ENCODE measurements around the gene TXN2. TPM values are rescaled to one million over a fixed set of nuclear protein-coding genes. Genes with fewer than 3 reads are reported as not detected.

Gene TXN2
- total RNA-seq, 4 donors from 2014 or later, result 45.6 to 56.7 (median 52.2) TPM

DNA sequence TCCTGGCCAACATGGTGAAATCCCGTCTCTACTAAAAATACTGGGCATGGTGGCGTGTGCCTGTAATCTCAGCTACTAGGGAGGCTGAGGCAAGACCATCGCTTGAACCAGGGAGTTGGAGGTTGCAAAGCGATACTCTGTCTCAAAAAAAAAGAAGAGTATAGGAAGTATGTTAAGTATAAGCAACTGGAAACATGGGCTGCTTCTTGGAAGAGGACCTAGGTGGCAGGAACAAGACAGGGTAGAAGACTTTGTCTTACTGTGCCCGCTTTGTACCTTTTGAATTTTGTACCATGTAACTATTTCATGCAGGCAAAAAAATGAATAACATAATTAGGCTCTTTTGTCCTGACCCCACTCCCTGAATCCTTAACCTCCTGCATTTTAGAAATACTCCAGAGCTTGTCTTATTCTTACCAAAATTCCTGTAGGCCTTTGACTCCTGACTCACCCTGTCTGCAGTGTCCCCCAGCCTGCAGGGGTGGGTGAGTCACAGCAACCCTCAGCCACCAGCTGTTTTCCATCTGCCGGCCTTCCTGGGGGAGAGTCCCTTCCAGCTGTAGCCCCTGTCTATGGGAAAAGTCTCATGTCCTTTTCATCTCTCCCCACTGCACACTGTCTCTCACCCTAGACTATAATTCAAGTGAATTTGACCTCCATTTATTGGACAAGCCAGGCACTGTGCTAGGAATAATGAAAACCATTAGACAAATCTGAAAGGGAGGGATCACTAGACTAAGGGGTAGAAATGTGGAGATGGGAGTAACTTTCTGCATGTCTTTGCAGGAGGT, 41.8 kb downstream of the TXN2 start:
- TF ChIP-seq POLR2A (IDR thresholded peaks at IDR 0.05) (no peak), CTCF (IDR thresholded peaks at IDR 0.05) (no peak)
- WGBS, 2 donors, result 80 to 82% methylated on average over 6 of the region's 6 CpGs
- intact Hi-C loops (cut with DNase I; ENCODE audit: low total_unique reads), result no loop called here
- H3K4me3 ChIP-seq (ENCODE audit: low read depth, poor library complexity, severe bottlenecking), result no peak overlapping the region
- DNase-seq (ENCODE audit: low spot score in 2 of 2), result no peak

GRCh38 chr22:36435516-36436415, 45.7 kb downstream of the TXN2 start:
- intact Hi-C loops (cut with DNase I; ENCODE audit: low total_unique reads), result no loop called here
- H3K4me3 ChIP-seq (ENCODE audit: low read depth, poor library complexity, severe bottlenecking), result no peak overlapping the region
- TF ChIP-seq POLR2A (IDR thresholded peaks at IDR 0.05) (no peak), CTCF (IDR thresholded peaks at IDR 0.05) (no peak)

DNA sequence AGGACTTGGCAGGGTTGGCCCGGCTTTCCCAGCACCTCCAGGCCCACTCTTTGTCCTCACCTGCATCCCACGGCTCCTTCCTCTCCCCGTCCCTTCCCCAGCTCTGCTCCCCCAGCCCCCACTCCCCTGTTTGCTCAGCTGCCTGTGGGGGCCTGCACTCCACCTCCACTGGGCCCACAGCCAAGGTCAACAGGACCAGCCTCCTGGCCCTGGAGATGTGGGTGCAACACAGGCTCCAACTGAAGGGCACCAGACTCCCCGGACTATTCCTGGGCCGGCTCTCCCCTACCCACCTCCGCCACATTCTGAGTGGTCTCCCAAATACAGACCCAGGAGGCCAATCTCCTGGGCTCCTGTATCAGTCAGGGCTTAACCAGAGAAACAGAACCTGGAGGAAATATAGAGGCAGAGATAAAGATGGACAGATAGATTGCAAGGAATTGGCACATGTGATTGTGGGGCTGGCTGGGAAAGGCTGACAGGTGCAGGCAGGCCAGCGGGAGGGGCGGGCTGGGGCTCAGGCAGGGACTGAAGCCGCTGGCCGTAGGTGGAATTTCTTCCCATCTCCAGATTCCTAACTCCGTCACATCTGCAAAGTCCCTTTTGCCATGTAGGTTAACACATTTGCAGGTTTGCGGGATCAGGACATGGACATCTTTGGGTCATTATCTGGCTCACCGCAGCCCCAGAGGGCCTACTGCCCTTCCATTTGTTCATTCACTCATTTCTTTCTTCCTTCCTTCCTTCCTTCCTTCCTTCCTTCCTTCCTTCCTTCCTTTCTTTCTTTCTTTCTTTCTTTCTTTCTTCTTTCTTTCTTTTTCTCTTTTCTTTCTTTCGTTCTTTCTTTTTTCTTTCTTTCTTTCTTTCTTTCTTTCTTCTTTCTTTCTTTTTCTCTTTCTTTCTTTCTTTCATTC, 47.9 kb downstream of the TXN2 start:
- WGBS, 2 donors, result 59 to 75% methylated on average over 13 to 14 of the region's 14 CpGs
- no peak overlapping the region for H3K4me3 ChIP-seq (ENCODE audit: low read depth, poor library complexity, severe bottlenecking)
- no peak for DNase-seq (ENCODE audit: low spot score in 2 of 2)
- TF ChIP-seq CTCF (IDR thresholded peaks at IDR 0.05), result no peak
- no peak for TF ChIP-seq POLR2A (IDR thresholded peaks at IDR 0.05)
- intact Hi-C loops (cut with DNase I; ENCODE audit: low total_unique reads), result no loop called here

More at GRCh38 chr22:36435516-36436415, 45.7 kb downstream of the TXN2 start:
- WGBS, 2 donors, result 31% methylated on average over 16 of the region's 16 CpGs
- no peak for DNase-seq (ENCODE audit: low spot score in 2 of 2)

- intact Hi-C loops (cut with DNase I; ENCODE audit: low total_unique reads), result no loop called here
These were observed 48.7 kb downstream of the TXN2 start for GRCh38 chr22:36432592-36433317.

More at GRCh38 chr22:36432592-36433317, 48.7 kb downstream of the TXN2 start:
- no peak for DNase-seq (ENCODE audit: low spot score in 2 of 2)
- H3K4me3 ChIP-seq (ENCODE audit: low read depth, poor library complexity, severe bottlenecking), result no peak overlapping the region
- 78 to 89% methylated on average over 14 to 15 of the region's 15 CpGs for WGBS, 2 donors
- TF ChIP-seq POLR2A (IDR thresholded peaks at IDR 0.05), result no peak
- no peak for TF ChIP-seq CTCF (IDR thresholded peaks at IDR 0.05)
